ENCODE measurements around the gene MYO18B.
"Not testable (repeated sequence)": the region's sequence is repeated elsewhere in the genome, so short reads cannot be mapped to it uniquely, and the experiment has no call there.

Gene MYO18B, protein sequence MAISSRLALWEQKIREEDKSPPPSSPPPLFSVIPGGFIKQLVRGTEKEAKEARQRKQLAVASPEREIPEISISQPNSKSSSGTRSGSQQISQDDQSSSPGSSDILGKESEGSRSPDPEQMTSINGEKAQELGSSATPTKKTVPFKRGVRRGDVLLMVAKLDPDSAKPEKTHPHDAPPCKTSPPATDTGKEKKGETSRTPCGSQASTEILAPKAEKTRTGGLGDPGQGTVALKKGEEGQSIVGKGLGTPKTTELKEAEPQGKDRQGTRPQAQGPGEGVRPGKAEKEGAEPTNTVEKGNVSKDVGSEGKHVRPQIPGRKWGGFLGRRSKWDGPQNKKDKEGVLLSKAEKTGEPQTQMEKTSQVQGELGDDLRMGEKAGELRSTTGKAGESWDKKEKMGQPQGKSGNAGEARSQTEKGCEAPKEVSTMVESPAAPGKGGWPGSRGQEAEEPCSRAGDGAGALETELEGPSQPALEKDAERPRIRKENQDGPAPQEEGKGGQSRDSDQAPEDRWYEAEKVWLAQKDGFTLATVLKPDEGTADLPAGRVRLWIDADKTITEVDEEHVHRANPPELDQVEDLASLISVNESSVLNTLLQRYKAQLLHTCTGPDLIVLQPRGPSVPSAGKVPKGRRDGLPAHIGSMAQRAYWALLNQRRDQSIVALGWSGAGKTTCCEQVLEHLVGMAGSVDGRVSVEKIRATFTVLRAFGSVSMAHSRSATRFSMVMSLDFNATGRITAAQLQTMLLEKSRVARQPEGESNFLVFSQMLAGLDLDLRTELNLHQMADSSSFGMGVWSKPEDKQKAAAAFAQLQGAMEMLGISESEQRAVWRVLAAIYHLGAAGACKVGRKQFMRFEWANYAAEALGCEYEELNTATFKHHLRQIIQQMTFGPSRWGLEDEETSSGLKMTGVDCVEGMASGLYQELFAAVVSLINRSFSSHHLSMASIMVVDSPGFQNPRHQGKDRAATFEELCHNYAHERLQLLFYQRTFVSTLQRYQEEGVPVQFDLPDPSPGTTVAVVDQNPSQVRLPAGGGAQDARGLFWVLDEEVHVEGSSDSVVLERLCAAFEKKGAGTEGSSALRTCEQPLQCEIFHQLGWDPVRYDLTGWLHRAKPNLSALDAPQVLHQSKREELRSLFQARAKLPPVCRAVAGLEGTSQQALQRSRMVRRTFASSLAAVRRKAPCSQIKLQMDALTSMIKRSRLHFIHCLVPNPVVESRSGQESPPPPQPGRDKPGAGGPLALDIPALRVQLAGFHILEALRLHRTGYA (N-terminal part only)

GRCh38 chr22:25741692-25742626 lies at the start of gene MYO18B:
MYO18B (plus strand) TSS chr22:25742188; CDS start chr22:25761093, 18,905 bp downstream.
- no peak for DNase-seq

GRCh38 chr22:25692397-25693267 lies 49.4 kb upstream of the MYO18B start:
- no peak for DNase-seq

DNA sequence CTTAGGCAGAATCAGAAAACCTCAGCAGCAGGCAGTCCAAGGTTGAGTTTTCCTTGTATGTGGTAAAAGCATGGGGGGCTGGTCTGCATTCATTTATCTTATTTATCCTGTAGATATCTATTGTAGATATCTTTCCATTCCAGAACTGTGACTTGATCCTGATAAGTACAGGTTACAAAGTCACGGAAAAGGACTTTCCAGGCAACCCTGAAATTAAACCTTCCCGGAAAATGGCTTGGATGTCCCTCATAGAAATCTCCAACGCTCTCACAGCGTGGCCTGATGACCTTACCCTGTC lies 48.8 kb upstream of the MYO18B start:
- no peak for DNase-seq

DNA sequence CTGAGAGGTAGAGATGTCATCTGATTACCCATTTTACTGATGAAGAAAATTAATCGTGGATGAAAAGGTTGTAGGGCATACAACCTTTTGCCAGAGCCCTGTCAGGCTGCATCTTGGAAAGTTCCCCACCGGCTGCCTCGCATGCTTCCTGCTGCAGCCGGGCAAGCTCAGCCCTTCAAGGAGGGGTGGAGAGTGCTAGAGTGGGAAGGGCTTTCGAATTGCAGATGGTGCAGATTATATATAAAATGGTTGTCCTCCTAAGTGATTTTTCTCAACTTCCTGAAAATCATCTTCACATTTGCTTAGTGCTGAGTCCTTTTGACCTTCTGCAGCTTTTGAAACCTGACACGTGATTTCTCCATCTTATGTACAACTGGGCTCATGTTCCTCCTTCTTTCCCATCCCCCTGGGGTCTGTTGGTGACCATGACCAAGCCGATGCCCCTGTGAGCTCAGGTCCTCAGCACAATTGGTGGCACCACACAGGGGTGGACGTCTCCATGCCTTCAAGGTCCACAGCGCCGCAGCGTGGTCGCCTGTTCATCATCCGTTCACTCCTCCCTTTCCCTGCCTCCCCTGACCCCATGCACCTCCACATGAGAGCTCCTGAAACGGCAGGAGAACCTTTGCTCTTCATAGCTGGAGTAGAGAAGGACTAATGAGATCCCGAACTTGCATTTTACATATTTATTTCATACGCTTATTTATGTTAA lies 47.6 kb upstream of the MYO18B start:
- DNase-seq = no peak

DNA sequence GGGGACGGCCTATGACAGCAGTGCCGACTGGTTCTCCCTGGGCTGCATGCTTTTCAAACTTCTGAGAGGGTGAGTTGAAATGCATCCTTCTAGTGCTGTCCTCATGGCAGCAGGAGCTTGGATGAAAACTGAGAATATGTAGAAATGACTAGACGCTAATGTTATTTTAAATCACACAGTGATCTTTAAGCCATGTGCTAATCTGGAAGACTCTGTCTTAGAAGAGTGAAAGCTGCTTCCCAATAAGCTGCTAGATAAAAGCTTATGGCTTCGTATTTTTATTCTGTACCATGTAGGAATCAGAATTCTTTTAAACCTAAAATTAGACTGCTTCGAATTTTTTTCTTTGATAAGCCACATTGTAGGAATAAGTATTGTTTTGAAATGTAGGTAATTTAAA lies 46.8 kb upstream of the MYO18B start:
- no peak for DNase-seq

GRCh38 chr22:25696763-25697162 lies 45.2 kb upstream of the MYO18B start:
- DNase-seq = no peak

GRCh38 chr22:25697181-25697664 lies 44.8 kb upstream of the MYO18B start:
- no peak for DNase-seq

DNA sequence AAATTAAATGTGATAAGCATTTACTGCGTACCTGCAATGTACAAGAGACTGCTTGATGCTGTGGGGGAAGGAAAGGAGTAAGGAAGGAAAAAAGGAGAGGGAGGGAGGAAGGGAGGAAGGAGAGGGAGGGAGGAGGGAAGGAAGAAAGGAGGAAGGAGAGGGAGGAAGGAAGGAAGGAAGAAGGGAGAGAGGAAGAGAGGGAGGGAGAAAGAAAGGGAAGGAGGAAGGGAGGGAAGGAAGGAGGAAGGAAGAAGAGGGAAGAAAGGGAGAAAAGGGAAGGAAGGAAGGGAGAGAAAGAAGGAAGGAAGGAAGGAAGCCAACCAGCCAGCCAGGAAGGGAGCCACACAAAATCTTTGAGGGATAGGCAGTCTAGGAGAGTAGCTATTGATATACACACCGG lies 44.0 kb upstream of the MYO18B start:
- DNase-seq = no peak

DNA sequence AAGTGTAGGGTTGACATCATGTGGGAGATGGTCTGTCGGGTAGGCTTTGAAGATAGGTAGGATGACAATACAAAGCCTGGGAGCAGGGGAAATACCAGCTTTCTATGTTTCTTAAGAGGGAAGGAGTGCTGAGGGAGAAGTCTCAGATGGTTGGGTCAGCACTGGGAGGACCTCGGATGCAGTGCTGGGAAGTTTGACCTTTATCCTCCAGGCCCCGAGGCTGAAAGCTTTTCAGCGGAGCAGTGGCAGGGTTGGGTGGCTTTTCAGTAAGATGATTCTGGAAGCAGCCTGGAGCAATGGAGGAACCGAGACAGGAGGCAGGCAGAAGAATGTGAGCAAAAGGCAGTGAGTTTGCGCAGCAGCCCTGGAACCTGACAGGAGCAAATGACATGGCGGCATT lies 43.5 kb upstream of the MYO18B start:
- no peak for DNase-seq

GRCh38 chr22:25698978-25699377 lies 43.0 kb upstream of the MYO18B start:
- DNase-seq = no peak

DNA sequence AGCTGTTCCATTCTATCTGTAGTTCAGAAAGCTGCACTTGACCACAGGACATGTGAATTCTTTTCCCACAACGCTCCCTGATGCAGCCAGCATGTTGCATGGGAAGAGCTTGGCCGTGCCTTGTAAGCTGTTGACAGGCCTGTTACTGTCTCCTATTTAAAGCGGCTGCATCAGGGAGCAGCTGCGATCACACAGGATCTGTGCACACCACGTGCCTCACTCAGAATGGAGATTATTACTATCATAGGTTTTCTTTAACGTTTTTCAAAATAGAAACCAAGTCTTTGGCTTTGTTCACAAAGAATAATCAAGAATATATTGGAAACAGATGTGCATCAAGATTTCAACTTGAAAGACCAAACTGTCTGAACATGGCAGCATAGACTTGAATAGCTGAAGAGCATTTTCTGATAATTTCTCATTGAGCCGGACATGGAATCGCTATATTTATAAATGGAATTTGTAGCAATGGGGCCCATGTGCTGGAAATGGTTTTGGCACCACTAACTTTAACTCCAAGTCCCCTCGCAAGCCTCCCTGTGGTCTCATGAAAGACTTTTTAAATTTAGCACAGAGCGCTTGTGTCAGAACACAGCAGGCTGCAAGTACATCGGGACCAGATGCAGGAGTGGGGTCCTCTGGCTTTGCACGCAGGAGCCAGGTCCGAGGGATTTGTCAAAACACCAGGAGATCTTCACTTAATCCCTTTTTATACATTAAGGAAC lies 40.8 kb upstream of the MYO18B start:
- DNase-seq = no peak

DNA sequence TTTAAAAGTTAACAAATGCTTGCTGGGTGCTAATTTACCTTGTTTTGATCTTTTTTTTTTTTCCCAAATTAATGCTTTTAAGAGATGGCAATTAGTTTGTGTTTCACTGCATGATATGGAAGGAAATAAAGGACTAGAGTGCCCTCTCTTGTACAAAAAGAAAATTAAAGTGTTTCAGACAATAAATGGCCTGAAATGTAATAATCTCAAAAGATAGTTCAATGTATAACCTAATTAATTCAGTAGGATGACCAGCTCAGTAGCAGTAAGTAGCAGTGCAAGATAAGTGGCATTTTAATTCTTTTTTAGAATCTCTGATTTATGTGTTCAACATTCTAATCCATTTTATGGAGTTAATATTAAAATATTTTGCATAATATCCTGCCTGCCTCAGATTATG lies 39.9 kb upstream of the MYO18B start:
- DNase-seq = no peak

- no peak for DNase-seq
These were observed 39.3 kb upstream of the MYO18B start for GRCh38 chr22:25702571-25703167.

DNA sequence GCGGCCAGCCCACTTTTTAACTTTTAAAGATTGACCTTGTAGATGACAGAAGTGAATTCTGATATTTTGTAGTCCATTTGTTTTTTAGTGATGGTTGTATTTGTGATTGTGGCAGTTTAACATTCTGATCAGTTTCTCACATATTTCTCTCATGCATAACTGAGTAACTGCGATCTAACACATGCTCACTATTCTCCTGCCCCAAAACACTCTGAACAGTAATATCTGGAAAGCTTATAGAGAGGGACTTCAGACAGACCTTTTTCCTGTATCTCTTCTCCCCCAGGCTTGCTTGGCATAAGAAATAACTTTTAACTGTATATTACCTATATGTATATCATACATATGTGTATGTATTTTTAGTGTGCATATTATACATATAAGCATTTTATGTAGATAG lies 37.3 kb upstream of the MYO18B start:
- no peak for DNase-seq

GRCh38 chr22:25706197-25706596 lies 35.8 kb upstream of the MYO18B start:
- no peak for DNase-seq

- not testable (repeated sequence) for DNase-seq
These were observed 33.6 kb upstream of the MYO18B start for GRCh38 chr22:25708430-25708829.

DNA sequence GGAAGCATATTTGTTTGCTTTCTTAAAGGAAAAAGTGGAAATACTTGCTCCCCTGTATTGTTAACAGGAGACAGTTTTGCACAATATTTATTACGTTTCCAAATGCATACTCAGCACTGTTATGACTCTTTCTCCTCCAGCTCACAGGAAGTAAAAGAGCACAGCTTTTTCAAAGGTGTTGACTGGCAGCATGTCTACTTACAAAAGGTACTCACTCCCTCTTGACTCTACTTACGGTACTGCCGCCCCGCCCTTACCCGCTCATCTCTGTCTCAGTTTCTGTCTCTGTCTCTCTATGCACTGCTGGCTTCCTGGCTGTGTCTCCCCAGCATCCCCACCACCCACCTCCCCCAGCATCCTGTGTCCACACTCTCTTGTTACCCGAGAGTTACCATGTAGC lies 32.2 kb upstream of the MYO18B start:
- no peak for DNase-seq

- no peak for DNase-seq
These were observed 31.5 kb upstream of the MYO18B start for GRCh38 chr22:25710501-25710900.

GRCh38 chr22:25711491-25711890 lies 30.5 kb upstream of the MYO18B start:
- DNase-seq = no peak

All from CD4-positive, alpha-beta T cell treated with Interleukin-21 for 1 hour (primary cell).